Measurements from ENCODE around the gene LRRC3B.

Gene LRRC3B

GRCh38 chr3:26714485-26714884, 91.9 kb downstream of the LRRC3B start:
- DNase-seq, result no peak

- DNase-seq, result no peak
These were observed 92.9 kb downstream of the LRRC3B start for GRCh38 chr3:26715431-26715830.

GRCh38 chr3:26718315-26718714, 95.7 kb downstream of the LRRC3B start:
- DNase-seq, result no peak

GRCh38 chr3:26719134-26719533, 96.6 kb downstream of the LRRC3B start:
- DNase-seq, result no peak

- DNase-seq, result no peak
These were observed 98.5 kb downstream of the LRRC3B start for GRCh38 chr3:26721047-26721446.

- no peak for DNase-seq
These were observed 109.3 kb downstream of the LRRC3B start for GRCh38 chr3:26731843-26732242.

- no peak for DNase-seq
These were observed 127.7 kb downstream of the LRRC3B start for GRCh38 chr3:26750263-26750662.

- DNase-seq, result no peak
These were observed 129.9 kb downstream of the LRRC3B start for GRCh38 chr3:26752466-26752865.

- no peak for DNase-seq
These were observed 130.5 kb downstream of the LRRC3B start for GRCh38 chr3:26753095-26753494.

- DNase-seq, result no peak
These were observed 135.4 kb downstream of the LRRC3B start for GRCh38 chr3:26757978-26758377.
